DMS153 treated with DMSO at 0.1 percent for 48 hours (cell line): ENCODE measurements around the gene ACOT2.
"Not testable (repeated sequence)": the region's sequence is repeated elsewhere in the genome, so short reads cannot be mapped to it uniquely, and the experiment has no call there.

Source experiments
- DNase-seq: peaks from one replicate; lab custom pipeline; 2025; ENCODE audit not compliant: unreplicated experiment; lab: John Stamatoyannopoulos, UW

The ACOT2 gene

DNA sequence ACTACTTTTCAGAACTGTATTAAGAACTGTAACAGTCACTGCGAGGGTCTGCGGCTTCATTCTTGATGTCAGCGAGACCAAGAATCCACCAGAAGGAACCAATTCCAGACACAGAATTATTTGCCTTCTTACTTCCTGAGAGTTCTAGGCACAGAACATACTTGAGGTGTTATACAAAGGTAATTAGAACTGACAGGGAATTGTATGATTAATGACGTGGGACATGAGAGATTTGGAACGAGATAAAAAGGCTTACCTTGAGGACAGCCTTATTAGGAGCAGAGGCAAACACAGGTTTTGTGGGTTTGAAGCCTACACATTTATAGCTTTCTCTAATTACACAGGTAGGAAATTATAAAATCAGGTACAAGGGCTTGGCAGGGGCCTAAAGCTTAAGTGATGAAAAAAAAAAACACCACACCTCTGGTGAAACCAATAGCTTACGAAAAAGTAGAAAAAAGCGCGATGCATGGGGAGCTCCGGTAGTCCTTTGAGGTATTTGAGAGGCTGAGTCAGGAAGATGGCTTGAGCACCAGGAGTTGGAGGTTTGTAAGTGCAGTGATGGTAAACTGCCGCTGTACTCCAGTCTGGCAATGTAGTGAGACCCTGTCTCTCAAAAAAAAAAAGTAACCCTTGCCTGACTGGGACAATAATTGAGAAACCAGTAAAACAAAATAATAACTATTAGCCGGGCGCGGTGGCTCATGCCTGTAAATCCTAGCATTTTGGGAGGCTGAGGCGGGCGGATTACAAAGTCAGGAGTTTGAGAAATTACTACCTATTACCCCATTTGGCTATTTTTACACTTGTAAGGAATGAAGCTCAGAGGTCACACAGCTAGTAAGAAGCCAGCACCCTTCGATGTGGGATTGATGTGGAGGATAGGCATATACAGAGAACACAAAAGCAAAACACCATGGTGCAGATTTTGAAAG, 795 bp upstream of the ACOT2 start:
- DNase-seq = no peak

DNA sequence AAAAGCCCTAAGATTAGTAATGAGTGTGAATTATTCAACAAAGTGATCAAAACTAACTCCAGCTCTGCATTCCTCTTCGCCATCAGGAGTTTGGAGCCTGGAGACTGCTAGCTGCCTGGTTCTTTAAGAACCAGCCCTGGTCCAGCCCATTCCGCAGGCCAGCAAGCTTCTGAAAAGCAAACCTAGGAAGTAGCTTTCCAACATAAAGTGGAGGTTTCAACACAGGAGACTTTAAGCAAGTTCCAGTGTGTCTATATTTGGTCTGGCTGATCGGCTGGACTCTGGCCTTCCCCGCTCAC, 178 bp upstream of the ACOT2 start:
- not testable (repeated sequence) for DNase-seq

- not testable (repeated sequence) for DNase-seq
Measured at GRCh38 chr14:73570913-73571312, 1.9 kb downstream of the ACOT2 start.

- DNase-seq = not testable (repeated sequence)
Measured at GRCh38 chr14:73573034-73573433, 4.0 kb downstream of the ACOT2 start.

GRCh38 chr14:73573740-73574139, 4.7 kb downstream of the ACOT2 start:
- not testable (repeated sequence) for DNase-seq

DNA sequence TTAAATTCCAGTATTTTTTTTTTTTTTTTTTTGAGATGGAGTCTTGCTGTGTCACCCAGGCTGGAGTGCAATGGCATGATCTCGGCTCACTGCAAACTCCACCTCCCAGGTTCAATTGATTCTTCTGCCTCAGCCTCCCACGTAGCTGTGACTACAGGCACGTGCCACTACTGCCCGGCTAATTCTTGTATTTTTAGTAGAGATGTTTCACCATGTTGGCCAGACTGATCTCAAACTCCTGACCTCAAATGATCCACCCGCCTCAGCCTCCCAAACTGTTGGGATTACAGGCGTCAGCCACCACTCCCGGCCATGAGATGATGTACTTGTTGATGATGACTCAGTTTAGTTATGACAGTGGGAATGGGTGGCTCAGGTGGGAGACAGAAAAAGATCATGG, 5.2 kb downstream of the ACOT2 start:
- not testable (repeated sequence) for DNase-seq

DNA sequence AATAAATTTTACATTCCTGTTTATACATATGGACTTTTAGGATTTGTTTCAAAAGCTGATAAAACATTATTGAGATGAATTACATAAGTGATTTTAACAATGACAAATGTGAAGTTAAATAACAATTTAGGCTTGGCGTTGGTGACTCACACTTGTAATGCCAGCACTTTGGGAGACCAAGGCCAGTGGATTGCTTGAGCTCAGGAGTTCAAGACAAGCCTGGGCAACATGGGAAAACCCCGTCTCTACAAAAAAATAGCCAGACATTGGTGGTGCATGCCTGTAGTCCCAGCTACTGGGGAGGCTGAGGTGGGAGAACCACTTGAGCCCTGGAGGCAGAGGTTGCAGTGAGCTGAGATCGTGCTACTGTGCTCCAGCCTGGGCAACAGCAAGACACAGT, 7.4 kb downstream of the ACOT2 start:
- no peak for DNase-seq

DNA sequence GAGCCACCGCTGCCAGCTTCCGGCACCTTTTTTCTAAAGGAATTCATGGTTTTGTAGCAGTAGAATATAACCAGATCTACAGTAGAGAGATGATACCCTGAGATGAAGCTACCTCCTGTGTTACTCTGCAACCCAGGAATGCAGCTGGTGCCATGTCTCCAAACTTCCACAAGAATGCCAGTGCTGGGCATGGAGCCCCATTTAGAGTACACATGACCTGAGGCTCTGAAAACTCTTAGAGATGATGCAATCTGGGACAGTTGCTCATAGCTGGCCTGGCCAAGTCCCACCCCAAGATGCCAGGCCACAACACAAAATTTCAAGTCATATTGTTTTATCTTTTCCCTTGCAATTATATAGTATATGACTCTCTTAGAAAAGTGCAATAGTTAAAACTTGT, 8.2 kb downstream of the ACOT2 start:
- DNase-seq = not testable (repeated sequence)

DNA sequence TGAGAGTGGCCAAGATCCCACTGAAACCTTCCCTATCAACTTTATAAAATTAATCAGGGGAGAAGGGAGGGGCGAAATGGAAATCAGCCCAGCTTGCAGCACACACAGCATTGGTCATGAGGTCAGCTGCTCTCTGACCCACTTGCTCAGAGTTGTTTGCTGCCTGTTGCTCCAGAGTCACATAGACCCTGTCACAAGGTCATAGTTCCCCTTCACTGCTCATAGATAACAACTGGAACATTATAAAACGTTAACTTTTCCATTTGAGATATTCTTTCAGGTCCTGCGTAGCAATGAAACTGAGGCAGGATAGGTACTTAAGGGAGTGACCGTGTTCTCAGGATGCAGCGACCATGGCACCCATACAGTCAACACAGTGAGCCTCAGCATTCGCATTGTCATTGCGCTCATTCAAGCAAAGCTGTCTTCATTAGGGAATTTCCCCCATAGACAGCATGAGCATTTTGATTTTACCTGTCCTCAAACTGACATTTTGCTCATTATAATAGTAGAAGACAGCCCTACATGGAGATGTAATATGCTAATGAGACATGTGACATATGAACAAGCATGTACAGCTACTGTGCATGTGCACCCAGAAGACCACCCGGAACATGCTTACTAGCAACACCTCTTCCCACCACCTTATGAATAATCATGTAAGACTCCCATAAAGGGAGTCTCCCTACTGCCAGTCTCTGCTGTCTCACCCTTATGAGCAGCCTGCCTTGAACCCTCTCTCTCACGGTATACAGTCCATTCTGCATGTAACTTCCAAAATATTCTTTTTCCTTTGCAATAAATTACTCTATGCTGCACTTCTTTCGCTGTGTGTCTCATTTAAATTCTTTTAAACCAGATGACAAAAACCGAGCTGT, 13.3 kb downstream of the ACOT2 start:
- DNase-seq = not testable (repeated sequence)

DNA sequence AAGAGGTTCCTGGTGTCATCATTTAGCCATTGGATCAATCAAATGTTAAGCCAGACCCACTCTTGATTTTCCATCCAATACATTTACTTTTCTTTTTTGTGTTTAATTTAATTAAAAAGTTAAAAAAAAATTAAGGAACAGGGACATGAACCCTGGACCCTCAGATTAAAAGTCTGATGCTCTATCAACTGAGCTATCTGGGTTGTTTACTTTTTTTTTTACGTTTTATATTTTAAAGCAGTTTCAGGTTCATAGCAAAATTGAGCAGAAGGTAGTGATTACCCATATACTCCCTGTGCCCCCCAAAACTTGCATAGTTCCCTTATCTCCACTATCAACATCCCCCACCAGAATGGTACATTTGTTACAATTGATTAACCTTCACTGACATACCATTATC, 19.7 kb downstream of the ACOT2 start:
- DNase-seq = no peak

GRCh38 chr14:73589116-73589515, 20.1 kb downstream of the ACOT2 start:
- no peak for DNase-seq

DNA sequence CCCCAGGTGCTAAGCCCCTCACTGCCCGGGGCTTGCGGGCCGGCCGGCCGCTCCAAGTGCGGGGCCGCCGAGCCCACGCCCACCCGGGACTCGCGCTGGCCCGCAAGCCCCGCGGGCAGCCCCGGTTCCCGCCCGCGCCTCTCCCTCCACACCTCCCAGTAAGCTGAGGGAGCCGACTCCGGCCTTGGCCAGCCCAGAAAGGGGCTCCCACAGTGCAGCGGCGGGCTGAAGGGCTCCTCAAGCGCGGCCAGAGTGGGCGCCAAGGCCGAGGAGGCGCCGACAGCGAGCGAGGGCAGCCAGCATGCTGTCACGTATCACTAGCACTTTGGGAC, 21.6 kb downstream of the ACOT2 start:
- not testable (repeated sequence) for DNase-seq

DNA sequence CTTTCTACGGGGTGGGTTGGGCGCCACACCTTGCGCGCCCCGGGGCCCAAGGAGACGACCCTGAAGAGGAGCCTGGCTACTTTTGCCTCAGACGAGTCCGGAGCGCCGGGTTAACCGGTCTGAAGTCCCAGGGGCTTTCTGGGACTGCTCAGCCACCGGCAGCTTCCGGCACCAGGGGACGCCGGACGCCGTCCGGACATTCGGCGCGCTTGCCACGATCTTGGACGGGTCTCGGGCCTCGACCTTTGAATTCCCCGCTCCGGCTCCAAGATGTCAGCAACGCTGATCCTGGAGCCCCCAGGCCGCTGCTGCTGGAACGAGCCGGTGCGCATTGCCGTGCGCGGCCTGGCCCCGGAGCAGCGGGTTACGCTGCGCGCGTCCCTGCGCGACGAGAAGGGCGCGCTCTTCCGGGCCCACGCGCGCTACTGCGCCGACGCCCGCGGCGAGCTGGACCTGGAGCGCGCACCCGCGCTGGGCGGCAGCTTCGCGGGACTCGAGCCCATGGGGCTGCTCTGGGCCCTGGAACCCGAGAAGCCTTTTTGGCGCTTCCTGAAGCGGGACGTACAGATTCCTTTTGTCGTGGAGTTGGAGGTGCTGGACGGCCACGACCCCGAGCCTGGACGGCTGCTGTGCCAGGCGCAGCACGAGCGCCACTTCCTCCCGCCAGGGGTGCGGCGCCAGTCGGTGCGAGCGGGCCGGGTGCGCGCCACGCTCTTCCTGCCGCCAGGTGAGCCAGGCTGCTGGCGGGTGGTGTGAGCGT, 22.9 kb downstream of the ACOT2 start, which contains the start of gene ACOT4:
Gene ACOT4, plus strand, starts transcription at position 184 of the 760 bp plus-strand sequence. Its CDS starts 87 bp downstream, at position 271.
- DNase-seq = peak; percentile 17

- no peak for DNase-seq
Measured at GRCh38 chr14:73594491-73594890, 25.5 kb downstream of the ACOT2 start.

GRCh38 chr14:73599499-73599898, 30.5 kb downstream of the ACOT2 start:
- no peak for DNase-seq

DNA sequence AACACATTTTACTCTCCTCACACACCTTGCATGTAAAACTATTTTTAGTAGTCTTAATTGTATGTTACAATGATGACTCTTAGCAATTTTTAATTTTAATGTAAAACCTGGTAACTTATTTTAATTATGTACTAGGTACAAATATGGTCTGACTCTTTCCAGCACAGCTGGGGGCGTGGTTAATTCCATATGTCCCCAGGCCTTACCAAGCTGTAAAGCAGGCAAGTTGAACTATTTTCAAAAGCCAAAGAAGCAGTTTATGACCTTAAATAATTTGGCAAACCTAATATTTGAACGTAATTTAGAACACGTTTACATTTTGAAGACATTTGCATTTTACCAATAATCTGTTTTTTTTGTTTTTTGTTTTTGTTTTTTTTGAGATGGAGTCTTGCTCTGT, 34.0 kb downstream of the ACOT2 start:
- no peak for DNase-seq

- DNase-seq = no peak
Measured at GRCh38 chr14:73606271-73606670, 37.3 kb downstream of the ACOT2 start.

DNA sequence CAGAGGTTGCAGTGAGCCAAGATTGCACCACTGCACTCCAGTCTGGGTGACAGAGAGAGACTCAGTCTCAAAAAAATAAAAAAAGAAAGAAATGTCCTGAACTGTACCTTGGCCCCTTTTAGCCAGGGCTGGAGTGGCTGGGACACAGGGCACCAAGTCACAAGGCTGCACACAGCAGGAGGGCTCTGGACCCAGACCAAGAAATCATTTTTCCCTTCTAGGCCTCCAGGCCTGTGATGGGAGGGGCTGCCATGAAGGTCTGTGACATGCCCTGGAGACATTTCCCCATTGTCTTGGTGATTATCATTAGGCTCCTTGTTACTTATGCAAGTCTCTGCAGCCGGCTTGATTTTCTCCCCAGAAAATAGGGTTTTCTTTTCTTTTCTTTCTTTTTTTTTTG, 38.2 kb downstream of the ACOT2 start:
- DNase-seq = no peak

- no peak for DNase-seq
Measured at GRCh38 chr14:73610687-73611086, 41.7 kb downstream of the ACOT2 start.

GRCh38 chr14:73612339-73613045, 43.5 kb downstream of the ACOT2 start, which contains the start of gene ACOT6:
ACOT6 (plus strand) TSS chr14:73612517; CDS start chr14:73612572, 55 bp downstream.
- DNase-seq = no peak

GRCh38 chr14:73613046-73613383, 44.0 kb downstream of the ACOT2 start:
- no peak for DNase-seq
